ENCODE results near the gene RPS19BP1.

GRCh38 chr22:39517470-39517869 is 15.1 kb downstream of the RPS19BP1 start:
- no peak for TF ChIP-seq CTCF (IDR thresholded peaks at IDR 0.05)
- TF ChIP-seq POLR2A (IDR thresholded peaks at IDR 0.05): no peak

All from Peyer's patch (tissue), 4 donors.